Measurements from ENCODE around the gene XXYLT1. TPM values are rescaled to one million over a fixed set of nuclear protein-coding genes. Genes with fewer than 3 reads are reported as not detected.

The XXYLT1 gene
- total and polyA plus RNA-seq, 9 of the 15 experiments (the other 6 are each of a cell fraction or from before 2014, with no cell fraction given), result 1.9 to 18.9 (median 15.0) TPM

GRCh38 chr3:195137638-195138588, 133.0 kb downstream of the XXYLT1 start:
- Histone ChIP-seq H2AFZ (ENCODE audit: low read depth, low read length) (no peak overlapping the region), H3K9me1 (ENCODE audit: control insufficient read depth, insufficient read depth, low read length) (no peaks in the 10 kb centered on the region), H3K9me3 (replicated peaks; ENCODE audit: control insufficient read depth, insufficient read depth, low read depth, low read length) (peaks cover 13% of the 10 kb centered on the region), H3K27me3 (ENCODE audit: control insufficient read depth in 2 of 2, insufficient read depth in 2 of 2, low read length in 2 of 2) (no peaks in the 10 kb centered on the region), H3K36me3 (ENCODE audit: control insufficient read depth, insufficient read depth, low read length) (peaks cover 9% of the 10 kb centered on the region; the same call in 1 of the 3 replicates), H3K79me2 (ENCODE audit: control insufficient read depth, insufficient read depth, low read length) (no peaks in the 10 kb centered on the region), H3K4me3 (no peak overlapping the region), H4K20me1 (replicated peaks; ENCODE audit: control insufficient read depth, insufficient read depth, low read length) (no peaks in the 10 kb centered on the region), H3K4me2 (ENCODE audit: insufficient read depth, low read length) (no peak overlapping the region), H3K4me1 (replicated peaks in 1 of 2; ENCODE audit: control insufficient read depth in 2 of 2, insufficient read depth in 2 of 2, low read length in 2 of 2) (peaks cover 13 to 32% of the 10 kb centered on the region in 2 experiments; a peak in 4 of 5 replicates), H3K27ac (ENCODE audit: extremely low read depth, low read depth, low read length) (no peak overlapping the region), H3K9ac (ENCODE audit: insufficient read depth in 1 of 2, low read depth in 2 of 2, low read length in 2 of 2) (no peak overlapping the region; a peak in 1 of 4 replicates)
- no TSS peak for BruUV-seq (replicated peaks)
- intact Hi-C loops (cut with micrococcal nuclease), result no loop called here
- no peak for TF ChIP-seq HMGXB4 (CRISPR knock-in tag; IDR thresholded peaks at IDR 0.05)
- peak; percentile 87 for TF ChIP-seq BCOR (IDR thresholded peaks at IDR 0.05)
- no peak for TF ChIP-seq PML (IDR thresholded peaks at IDR 0.05; ENCODE audit: low read length)
- TF ChIP-seq KDM1A (IDR thresholded peaks at IDR 0.05), result peak; percentile 48 to 62; a peak in 2 of 4 replicates
- peak; percentile 69 for TF ChIP-seq CHD4 (IDR thresholded peaks at IDR 0.05; ENCODE audit: insufficient read depth, insufficient replicate concordance, low read depth, low read length, poor library complexity, severe bottlenecking)
- TF ChIP-seq SMARCA5 (IDR thresholded peaks at IDR 0.05), result 0 out of 2 replicates have a peak, but pooled peaks have one; percentile 29
- TF ChIP-seq RBM25 (IDR thresholded peaks at IDR 0.05; ENCODE audit: low read depth, low read length, severe bottlenecking), result peak; percentile 92
- TF ChIP-seq HDAC2 (IDR thresholded peaks at IDR 0.05), result peak; percentile 40; the same call in 1 of the 2 replicates
- TF ChIP-seq ZFP91 (CRISPR knock-in tag; IDR thresholded peaks at IDR 0.05), result no peak
- peak; percentile 25; the same call in 1 of the 2 replicates for TF ChIP-seq ATF3 (IDR thresholded peaks at IDR 0.05)
- TF ChIP-seq ATF3 (CRISPR knock-in tag; conservative IDR thresholded peaks at IDR 0.05), result no peak
- no peak for TF ChIP-seq RB1 (IDR thresholded peaks at IDR 0.05; ENCODE audit: low read depth)
- TF ChIP-seq ADNP (tag; IDR thresholded peaks at IDR 0.05), result peak; percentile 61; the same call in 1 of the 2 replicates
- TF ChIP-seq ATF7 (IDR thresholded peaks at IDR 0.05), result peak; percentile 34; the same call in 1 of the 2 replicates
- TF ChIP-seq ZNF780A (CRISPR knock-in tag; IDR thresholded peaks at IDR 0.05), result no peak
- no peak for DNase-seq (ENCODE audit: extremely low read depth in 1 of 4, low spot score in 3 of 4)
- ATAC-seq, result no peak
- in situ Hi-C loops (cut with MboI), result no loop called here
- ChIA-PET POLR2A (interaction anchor here (0.7 to 1.7 kb wide), 4 partner anchors 7 to 415 kb away, joined by 3 to 5 read pairs (median 4); no protein-coding TSS in a partner anchor), CTCF (ENCODE audit: low intra/inter-chr PET ratio) (no interaction called here)
- 89% methylated on average over 11 of the region's 11 CpGs for WGBS (ENCODE audit: insufficient coverage, low coverage, missing lambda C conversion rate)
- FAIRE-seq, result no peak

Data from K562 (cell line).